Panc1 (cell line): ENCODE measurements around the gene TMEM109.

ENCODE experiments used
- CTCF ChIP-seq: fragments of 450-650 bp; IDR thresholded peaks from 2 replicates; pipeline ENCODE4 v1.5.1; 2017; ENCODE audit warnings: mild to moderate bottlenecking
- POLR2AphosphoS5 ChIP-seq: IDR thresholded peaks from 2 replicates; pipeline ENCODE4 v1.6.1; 2012; ENCODE audit warnings: mild to moderate bottlenecking, low read depth, low read length, moderate library complexity
- REST ChIP-seq, 2 experiments: IDR thresholded peaks; 2 replicates each; pipeline ENCODE4 v1.6.1; 2011 to 2012; ENCODE audit warnings: low read depth in 2 of 2, control low read depth in 1 of 2, low read length in 1 of 2, mild to moderate bottlenecking in 1 of 2, moderate library complexity in 1 of 2; ENCODE audit not compliant: insufficient read depth in 1 of 2
- SIN3A ChIP-seq: IDR thresholded peaks from 2 replicates; pipeline ENCODE4 v1.6.1; 2012; ENCODE audit warnings: low read depth, mild to moderate bottlenecking, low read length, moderate library complexity, borderline replicate concordance; ENCODE audit not compliant: insufficient read depth

DNA sequence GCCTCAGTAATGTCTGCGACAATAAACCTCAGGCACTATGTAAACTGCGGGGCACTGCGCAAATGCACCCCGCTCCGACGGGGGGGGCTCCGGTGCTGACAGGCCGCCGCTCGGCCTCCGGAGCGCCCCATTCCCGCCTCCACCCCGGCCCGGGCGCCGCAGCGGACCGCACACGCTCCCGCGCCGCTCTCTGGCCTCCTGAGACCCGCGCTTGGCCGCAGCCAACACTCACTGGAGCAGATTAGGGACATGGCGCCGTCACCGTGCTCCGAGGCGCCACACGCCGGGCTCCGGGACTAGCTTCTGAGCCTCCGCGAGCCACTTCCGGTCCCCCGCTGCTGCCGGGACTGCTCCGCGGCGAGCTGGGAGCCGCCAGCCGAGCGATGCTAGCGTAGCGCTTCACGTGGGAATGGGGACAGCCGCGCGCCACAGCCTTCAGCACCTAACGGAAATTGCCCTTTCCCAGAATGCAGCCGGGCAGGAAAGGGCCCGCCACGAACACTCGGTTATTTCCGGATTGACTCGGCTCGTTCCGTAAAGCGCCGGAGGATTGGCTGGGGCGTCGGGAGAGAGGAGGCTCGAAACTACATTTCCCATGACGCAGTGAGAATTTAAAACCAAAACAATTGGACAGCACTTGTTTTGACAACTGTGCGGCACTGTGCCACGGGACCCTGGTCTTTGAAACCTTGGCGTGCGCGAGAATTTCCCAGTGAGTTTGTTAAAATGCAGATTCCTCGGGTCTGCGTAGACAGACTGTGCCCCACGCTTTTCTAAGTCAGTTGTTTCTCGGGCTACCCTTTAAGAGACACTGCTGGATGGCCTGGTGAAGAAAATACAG lies 7.6 kb upstream of the TMEM109 start, which contains the start of gene PRPF19:
- TF ChIP-seq CTCF (no peak), SIN3A (peak; percentile 84; the same call in 1 of the 2 replicates), REST (IDR thresholded peaks at IDR 0.05; ENCODE audit: insufficient read depth in 1 of 2, low read depth in 2 of 2, low read length in 1 of 2) (no peak; a peak in 1 of 4 replicates), POLR2AphosphoS5 (peak; percentile 93)
